Stimulated activated CD8-positive, alpha-beta memory T cell treated with anti-CD3 and anti-CD28 coated beads, Interleukin-7, amount 100 ng/mL, for 1 hour (primary cell): ENCODE results near the gene WDFY1.

ENCODE experiments used
- DNase-seq, 2 donors: peaks; one replicate each; pipeline ENCODE4 v3.0.0-alpha.2; 2020; ENCODE audit warnings: low read depth in 2 of 2

Gene WDFY1

GRCh38 chr2:223944703-223945531 lies at the start of gene WDFY1:
Gene WDFY1, minus strand, starts transcription at chr2:223945335. Its CDS starts 51 bp downstream, at chr2:223945284.
- peak; percentile 51 to 56 for DNase-seq

GRCh38 chr2:223994562-223995162 lies 49.5 kb upstream of the WDFY1 start:
- no peak for DNase-seq

GRCh38 chr2:223993634-223994232 lies 48.6 kb upstream of the WDFY1 start:
- peak; percentile 18 to 23 for DNase-seq

GRCh38 chr2:223991611-223992010 lies 46.5 kb upstream of the WDFY1 start:
- DNase-seq: no peak

- no peak for DNase-seq
Measured at GRCh38 chr2:223989856-223990232, 44.7 kb upstream of the WDFY1 start.

GRCh38 chr2:223989206-223989855 lies 44.2 kb upstream of the WDFY1 start:
- DNase-seq: no peak

GRCh38 chr2:223981241-223981640 lies 36.1 kb upstream of the WDFY1 start:
- DNase-seq: no peak

GRCh38 chr2:223980803-223981202 lies 35.7 kb upstream of the WDFY1 start:
- DNase-seq: no peak

GRCh38 chr2:223980397-223980735 lies 35.2 kb upstream of the WDFY1 start:
- DNase-seq: no peak

- no peak for DNase-seq
Measured at GRCh38 chr2:223979730-223980396, 34.7 kb upstream of the WDFY1 start.

GRCh38 chr2:223978451-223978850 lies 33.3 kb upstream of the WDFY1 start:
- DNase-seq: no peak

GRCh38 chr2:223976635-223977226 lies 31.6 kb upstream of the WDFY1 start:
- DNase-seq: no peak

GRCh38 chr2:223973606-223974005 lies 28.5 kb upstream of the WDFY1 start:
- no peak for DNase-seq

- no peak for DNase-seq
Measured at GRCh38 chr2:223972656-223973102, 27.5 kb upstream of the WDFY1 start.

GRCh38 chr2:223971731-223972130 lies 26.6 kb upstream of the WDFY1 start:
- no peak for DNase-seq

- peak in 1 of 2 donors; percentile 11 for DNase-seq
Measured at GRCh38 chr2:223970343-223971128, 25.4 kb upstream of the WDFY1 start.

GRCh38 chr2:223969856-223970255 lies 24.7 kb upstream of the WDFY1 start:
- DNase-seq: no peak

GRCh38 chr2:223969315-223969714 lies 24.2 kb upstream of the WDFY1 start:
- DNase-seq: no peak

GRCh38 chr2:223967981-223968380 lies 22.8 kb upstream of the WDFY1 start:
- DNase-seq: no peak

GRCh38 chr2:223959688-223960087 lies 14.6 kb upstream of the WDFY1 start:
- DNase-seq: no peak
